Measurements from ENCODE around the gene CSNK2A2.

Gene CSNK2A2

GRCh38 chr16:58198803-58199411, 1.0 kb upstream of the CSNK2A2 start:
- no peak for DNase-seq

GRCh38 chr16:58197314-58198012, 443 bp downstream of the CSNK2A2 start:
- peak in 1 of 5 experiments; percentile 11 for DNase-seq

GRCh38 chr16:58196898-58197313, 1.0 kb downstream of the CSNK2A2 start:
- no peak for DNase-seq

- no peak for DNase-seq
Measured at GRCh38 chr16:58195771-58196170, 2.1 kb downstream of the CSNK2A2 start.

GRCh38 chr16:58195344-58195743, 2.6 kb downstream of the CSNK2A2 start:
- DNase-seq = no peak

- DNase-seq = no peak
Measured at GRCh38 chr16:58194790-58195189, 3.1 kb downstream of the CSNK2A2 start.

GRCh38 chr16:58187665-58188421, 10.1 kb downstream of the CSNK2A2 start:
- no peak for DNase-seq

- no peak for DNase-seq
Measured at GRCh38 chr16:58187092-58187491, 10.8 kb downstream of the CSNK2A2 start.

- no peak for DNase-seq
Measured at GRCh38 chr16:58186176-58186944, 11.5 kb downstream of the CSNK2A2 start.

GRCh38 chr16:58177353-58177710, 20.6 kb downstream of the CSNK2A2 start:
- peak in 1 of 5 experiments; percentile 31 for DNase-seq

GRCh38 chr16:58176608-58177352, 21.1 kb downstream of the CSNK2A2 start:
- peak in 1 of 5 experiments; percentile 66 for DNase-seq

- DNase-seq = no peak
Measured at GRCh38 chr16:58170223-58170622, 27.7 kb downstream of the CSNK2A2 start.

GRCh38 chr16:58160855-58161254, 37.1 kb downstream of the CSNK2A2 start:
- no peak for DNase-seq

GRCh38 chr16:58158725-58159124, 39.2 kb downstream of the CSNK2A2 start:
- DNase-seq = no peak

GRCh38 chr16:58157951-58158540, 39.9 kb downstream of the CSNK2A2 start:
- DNase-seq = no peak

GRCh38 chr16:58157239-58157638, 40.7 kb downstream of the CSNK2A2 start:
- DNase-seq = no peak

- peak in 1 of 5 experiments; percentile 50 for DNase-seq
Measured at GRCh38 chr16:58155839-58156238, 42.1 kb downstream of the CSNK2A2 start.

- no peak for DNase-seq
Measured at GRCh38 chr16:58154345-58154744, 43.6 kb downstream of the CSNK2A2 start.

GRCh38 chr16:58152246-58152868, 45.5 kb downstream of the CSNK2A2 start:
- no peak for DNase-seq

- no peak for DNase-seq
Measured at GRCh38 chr16:58148526-58148925, 49.4 kb downstream of the CSNK2A2 start.

- DNase-seq = no peak
Measured at GRCh38 chr16:58148099-58148498, 49.8 kb downstream of the CSNK2A2 start.

Measured in T-helper 2 cell (primary cell).